ENCODE results near the gene TTLL6.

TTLL6 gene

GRCh38 chr17:48819466-48819865 is 2.4 kb upstream of the TTLL6 start:
- Histone ChIP-seq H3K4me3 (ENCODE audit: low read depth, low read length, poor library complexity, severe bottlenecking) (no peak overlapping the region), H4K20me1 (ENCODE audit: insufficient read depth, low read length) (no peaks in the 10 kb centered on the region), H3K4me1 (ENCODE audit: insufficient read depth, low read length, severe bottlenecking) (peaks cover 7% of the 10 kb centered on the region), H3K4me2 (ENCODE audit: low read length) (no peak overlapping the region), H2AFZ (ENCODE audit: low read length) (no peak overlapping the region), H3K9ac (ENCODE audit: low read length) (no peak overlapping the region), H3K9me2 (ENCODE audit: low read depth, low read length) (no peaks in the 10 kb centered on the region), H3K9me3 (ENCODE audit: low read length) (no peaks in the 10 kb centered on the region), H3K36me3 (ENCODE audit: insufficient read depth, low read length) (no peaks in the 10 kb centered on the region), H3F3A (ENCODE audit: insufficient read depth, low read length) (no peaks in the 10 kb centered on the region), H3K27me3 (ENCODE audit: insufficient read depth, low read length) (0 out of 2 replicates have a peak, but pooled peaks cover 4% of the 10 kb centered on the region), H3K79me2 (ENCODE audit: insufficient read depth, low read length) (no peaks in the 10 kb centered on the region), H3K27ac (ENCODE audit: low read depth, low read length, poor library complexity, severe bottlenecking) (no peak overlapping the region)
- TF ChIP-seq EZH2 (IDR thresholded peaks at IDR 0.05; ENCODE audit: borderline replicate concordance, low read length) (no peak), CTCF (IDR thresholded peaks at IDR 0.05; ENCODE audit: low read length) (no peak)

GRCh38 chr17:48818361-48818841 is 1.4 kb upstream of the TTLL6 start:
- Histone ChIP-seq H3K79me2 (ENCODE audit: insufficient read depth, low read length) (no peaks in the 10 kb centered on the region), H3K9me2 (ENCODE audit: low read depth, low read length) (no peaks in the 10 kb centered on the region), H3K27me3 (ENCODE audit: insufficient read depth, low read length) (0 out of 2 replicates have a peak, but pooled peaks cover 4% of the 10 kb centered on the region), H3F3A (ENCODE audit: insufficient read depth, low read length) (no peaks in the 10 kb centered on the region), H2AFZ (ENCODE audit: low read length) (no peak overlapping the region), H3K4me2 (ENCODE audit: low read length) (no peak overlapping the region), H3K4me1 (ENCODE audit: insufficient read depth, low read length, severe bottlenecking) (peaks cover 7% of the 10 kb centered on the region), H3K36me3 (ENCODE audit: insufficient read depth, low read length) (no peaks in the 10 kb centered on the region), H4K20me1 (ENCODE audit: insufficient read depth, low read length) (no peaks in the 10 kb centered on the region), H3K9ac (ENCODE audit: low read length) (no peak overlapping the region), H3K4me3 (ENCODE audit: low read depth, low read length, poor library complexity, severe bottlenecking) (no peak overlapping the region), H3K27ac (ENCODE audit: low read depth, low read length, poor library complexity, severe bottlenecking) (no peak overlapping the region), H3K9me3 (ENCODE audit: low read length) (no peaks in the 10 kb centered on the region)
- TF ChIP-seq CTCF (IDR thresholded peaks at IDR 0.05; ENCODE audit: low read length) (no peak), EZH2 (IDR thresholded peaks at IDR 0.05; ENCODE audit: borderline replicate concordance, low read length) (no peak)

- Histone ChIP-seq H3K9me2 (ENCODE audit: low read depth, low read length) (no peaks in the 10 kb centered on the region), H3K36me3 (ENCODE audit: insufficient read depth, low read length) (no peaks in the 10 kb centered on the region), H3K27ac (ENCODE audit: low read depth, low read length, poor library complexity, severe bottlenecking) (no peak overlapping the region), H3K4me3 (ENCODE audit: low read depth, low read length, poor library complexity, severe bottlenecking) (peak overlapping the region; percentile 52), H3K4me2 (ENCODE audit: low read length) (peak overlapping the region; percentile 65), H3F3A (ENCODE audit: insufficient read depth, low read length) (no peaks in the 10 kb centered on the region), H3K27me3 (ENCODE audit: insufficient read depth, low read length) (0 out of 2 replicates have a peak, but pooled peaks cover 4% of the 10 kb centered on the region), H3K9ac (ENCODE audit: low read length) (no peak overlapping the region), H3K4me1 (ENCODE audit: insufficient read depth, low read length, severe bottlenecking) (peaks cover 7% of the 10 kb centered on the region), H2AFZ (ENCODE audit: low read length) (no peak overlapping the region), H4K20me1 (ENCODE audit: insufficient read depth, low read length) (no peaks in the 10 kb centered on the region), H3K9me3 (ENCODE audit: low read length) (no peaks in the 10 kb centered on the region), H3K79me2 (ENCODE audit: insufficient read depth, low read length) (no peaks in the 10 kb centered on the region)
- TF ChIP-seq EZH2 (IDR thresholded peaks at IDR 0.05; ENCODE audit: borderline replicate concordance, low read length) (no peak), CTCF (IDR thresholded peaks at IDR 0.05; ENCODE audit: low read length) (no peak)
Observed at GRCh38 chr17:48816438-48816773, 623 bp downstream of the TTLL6 start.
